ENCODE results near the gene KCNJ2.

DNA sequence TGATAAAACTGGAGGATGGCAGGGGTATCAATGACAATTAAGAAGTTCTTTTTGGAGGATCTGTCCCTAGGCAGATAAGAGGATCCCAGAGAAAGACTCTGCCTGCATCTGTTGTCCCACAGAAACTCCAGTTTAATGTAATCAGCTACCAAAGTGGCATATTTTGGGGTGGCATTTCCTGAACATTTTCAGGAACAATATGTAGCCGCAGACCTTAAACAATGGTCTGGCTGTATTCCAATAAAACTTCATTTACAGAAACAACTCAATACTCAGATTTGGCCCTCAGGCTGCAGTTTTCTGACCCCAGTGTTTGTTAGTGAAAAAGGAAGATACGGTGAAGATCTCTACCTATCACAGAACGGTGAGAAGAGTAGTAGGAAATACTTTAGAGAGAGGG is 48.2 kb upstream of the KCNJ2 start:
- TF ChIP-seq, protein P1, sequence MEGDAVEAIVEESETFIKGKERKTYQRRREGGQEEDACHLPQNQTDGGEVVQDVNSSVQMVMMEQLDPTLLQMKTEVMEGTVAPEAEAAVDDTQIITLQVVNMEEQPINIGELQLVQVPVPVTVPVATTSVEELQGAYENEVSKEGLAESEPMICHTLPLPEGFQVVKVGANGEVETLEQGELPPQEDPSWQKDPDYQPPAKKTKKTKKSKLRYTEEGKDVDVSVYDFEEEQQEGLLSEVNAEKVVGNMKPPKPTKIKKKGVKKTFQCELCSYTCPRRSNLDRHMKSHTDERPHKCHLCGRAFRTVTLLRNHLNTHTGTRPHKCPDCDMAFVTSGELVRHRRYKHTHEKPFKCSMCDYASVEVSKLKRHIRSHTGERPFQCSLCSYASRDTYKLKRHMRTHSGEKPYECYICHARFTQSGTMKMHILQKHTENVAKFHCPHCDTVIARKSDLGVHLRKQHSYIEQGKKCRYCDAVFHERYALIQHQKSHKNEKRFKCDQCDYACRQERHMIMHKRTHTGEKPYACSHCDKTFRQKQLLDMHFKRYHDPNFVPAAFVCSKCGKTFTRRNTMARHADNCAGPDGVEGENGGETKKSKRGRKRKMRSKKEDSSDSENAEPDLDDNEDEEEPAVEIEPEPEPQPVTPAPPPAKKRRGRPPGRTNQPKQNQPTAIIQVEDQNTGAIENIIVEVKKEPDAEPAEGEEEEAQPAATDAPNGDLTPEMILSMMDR (IDR thresholded peaks at IDR 0.05), result no peak
- no peak for TF ChIP-seq POLR2A (IDR thresholded peaks at IDR 0.05)
